Stimulated activated naive CD8-positive, alpha-beta T cell treated with anti-CD3 and anti-CD28 coated beads, Interleukin-15, Interleukin-2, amounts not matched to agents 100 U/mL and 50 U/mL, for 24 hours (primary cell): ENCODE data around the gene MAGEC1.
"Not testable (repeated sequence)": the region's sequence is repeated elsewhere in the genome, so short reads cannot be mapped to it uniquely, and the experiment has no call there.

Source experiments
- ATAC-seq: fragments of 150-1000 bp; cut with Tn5 transposase; one replicate; pipeline ENCODE4 v1.10.0; 2021
- DNase-seq: peaks from one replicate; pipeline ENCODE4 v3.0.0; 2021

MAGEC1 gene

GRCh38 chrX:141903400-141904155, at the start of gene MAGEC1:
Gene MAGEC1, plus strand, starts transcription at chrX:141903894. Its CDS starts 1,179 bp downstream, at chrX:141905073.
- ATAC-seq (no peak), DNase-seq (no peak)

GRCh38 chrX:141857479-141857878, 46.2 kb upstream of the MAGEC1 start:
- DNase-seq (no peak), ATAC-seq (no peak)

- DNase-seq (no peak), ATAC-seq (no peak)
These were observed 24.1 kb upstream of the MAGEC1 start for GRCh38 chrX:141879616-141880015.

GRCh38 chrX:141888811-141889210, 14.9 kb upstream of the MAGEC1 start:
- DNase-seq, ATAC-seq: not testable (repeated sequence)

GRCh38 chrX:141894733-141895132, 9.0 kb upstream of the MAGEC1 start:
- no peak for DNase-seq
- no peak for ATAC-seq

- ATAC-seq, result no peak
- DNase-seq, result no peak
These were observed 6.0 kb upstream of the MAGEC1 start for GRCh38 chrX:141897690-141898089.

- no peak for ATAC-seq
- no peak for DNase-seq
These were observed 1.3 kb upstream of the MAGEC1 start for GRCh38 chrX:141902366-141902765.

GRCh38 chrX:141904262-141904661, 568 bp downstream of the MAGEC1 start:
- ATAC-seq, result no peak
- no peak for DNase-seq

- no peak for ATAC-seq
- no peak for DNase-seq
These were observed 14.1 kb downstream of the MAGEC1 start for GRCh38 chrX:141917801-141918200.

GRCh38 chrX:141924293-141924692, 20.6 kb downstream of the MAGEC1 start:
- ATAC-seq (no peak), DNase-seq (no peak)

- ATAC-seq, result no peak
- DNase-seq, result no peak
These were observed 24.7 kb downstream of the MAGEC1 start for GRCh38 chrX:141928432-141928831.

- ATAC-seq (no peak), DNase-seq (no peak)
These were observed 30.5 kb downstream of the MAGEC1 start for GRCh38 chrX:141934059-141934641.

GRCh38 chrX:141935645-141936044, 32.0 kb downstream of the MAGEC1 start:
- DNase-seq (no peak), ATAC-seq (no peak)

GRCh38 chrX:141936080-141936479, 32.4 kb downstream of the MAGEC1 start:
- DNase-seq (no peak), ATAC-seq (no peak)

GRCh38 chrX:141941234-141941633, 37.5 kb downstream of the MAGEC1 start:
- no peak for DNase-seq
- ATAC-seq, result no peak

- DNase-seq, result no peak
- ATAC-seq, result no peak
These were observed 41.7 kb downstream of the MAGEC1 start for GRCh38 chrX:141945426-141945825.

GRCh38 chrX:141947350-141947749, 43.7 kb downstream of the MAGEC1 start:
- ATAC-seq, result no peak

GRCh38 chrX:141952603-141953002, 48.9 kb downstream of the MAGEC1 start:
- ATAC-seq (no peak), DNase-seq (no peak)

More at GRCh38 chrX:141947350-141947749, 43.7 kb downstream of the MAGEC1 start:
- DNase-seq, result no peak

- DNase-seq, result no peak
- ATAC-seq, result no peak
These were observed 55.0 kb downstream of the MAGEC1 start for GRCh38 chrX:141958675-141959074.
